GM12873 (cell line): ENCODE measurements around the gene SH3RF2.

Experiments
- TF ChIP-seq, protein P1 (sequence below): IDR thresholded peaks from 2 replicates; pipeline ENCODE4 v1.5.1; 2012; ENCODE audit warnings: low read depth, mild to moderate bottlenecking, moderate library complexity, low read length, control low read depth; ENCODE audit not compliant: insufficient read depth; ENCODE audit errors: missing control alignments

The SH3RF2 gene

DNA sequence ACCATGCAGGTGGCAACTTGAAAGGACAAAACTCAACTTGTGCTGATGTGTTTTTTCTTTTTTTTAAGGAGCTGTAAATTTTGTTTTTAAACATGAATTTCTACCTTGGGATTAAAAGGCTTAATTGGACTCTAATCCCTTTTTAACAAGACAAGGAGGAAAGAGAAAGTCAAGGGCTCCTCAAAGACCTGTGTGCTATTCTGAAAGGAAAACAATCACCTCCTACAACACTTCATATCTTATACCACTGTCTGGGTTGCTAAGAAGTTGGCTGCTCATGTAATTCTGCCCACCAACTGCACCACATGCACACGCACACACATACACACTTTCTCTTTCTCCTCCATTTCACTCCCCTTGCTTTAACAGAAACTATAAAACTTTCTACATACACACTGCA, 78.6 kb downstream of the SH3RF2 start:
- TF ChIP-seq, protein P1, sequence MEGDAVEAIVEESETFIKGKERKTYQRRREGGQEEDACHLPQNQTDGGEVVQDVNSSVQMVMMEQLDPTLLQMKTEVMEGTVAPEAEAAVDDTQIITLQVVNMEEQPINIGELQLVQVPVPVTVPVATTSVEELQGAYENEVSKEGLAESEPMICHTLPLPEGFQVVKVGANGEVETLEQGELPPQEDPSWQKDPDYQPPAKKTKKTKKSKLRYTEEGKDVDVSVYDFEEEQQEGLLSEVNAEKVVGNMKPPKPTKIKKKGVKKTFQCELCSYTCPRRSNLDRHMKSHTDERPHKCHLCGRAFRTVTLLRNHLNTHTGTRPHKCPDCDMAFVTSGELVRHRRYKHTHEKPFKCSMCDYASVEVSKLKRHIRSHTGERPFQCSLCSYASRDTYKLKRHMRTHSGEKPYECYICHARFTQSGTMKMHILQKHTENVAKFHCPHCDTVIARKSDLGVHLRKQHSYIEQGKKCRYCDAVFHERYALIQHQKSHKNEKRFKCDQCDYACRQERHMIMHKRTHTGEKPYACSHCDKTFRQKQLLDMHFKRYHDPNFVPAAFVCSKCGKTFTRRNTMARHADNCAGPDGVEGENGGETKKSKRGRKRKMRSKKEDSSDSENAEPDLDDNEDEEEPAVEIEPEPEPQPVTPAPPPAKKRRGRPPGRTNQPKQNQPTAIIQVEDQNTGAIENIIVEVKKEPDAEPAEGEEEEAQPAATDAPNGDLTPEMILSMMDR = no peak

DNA sequence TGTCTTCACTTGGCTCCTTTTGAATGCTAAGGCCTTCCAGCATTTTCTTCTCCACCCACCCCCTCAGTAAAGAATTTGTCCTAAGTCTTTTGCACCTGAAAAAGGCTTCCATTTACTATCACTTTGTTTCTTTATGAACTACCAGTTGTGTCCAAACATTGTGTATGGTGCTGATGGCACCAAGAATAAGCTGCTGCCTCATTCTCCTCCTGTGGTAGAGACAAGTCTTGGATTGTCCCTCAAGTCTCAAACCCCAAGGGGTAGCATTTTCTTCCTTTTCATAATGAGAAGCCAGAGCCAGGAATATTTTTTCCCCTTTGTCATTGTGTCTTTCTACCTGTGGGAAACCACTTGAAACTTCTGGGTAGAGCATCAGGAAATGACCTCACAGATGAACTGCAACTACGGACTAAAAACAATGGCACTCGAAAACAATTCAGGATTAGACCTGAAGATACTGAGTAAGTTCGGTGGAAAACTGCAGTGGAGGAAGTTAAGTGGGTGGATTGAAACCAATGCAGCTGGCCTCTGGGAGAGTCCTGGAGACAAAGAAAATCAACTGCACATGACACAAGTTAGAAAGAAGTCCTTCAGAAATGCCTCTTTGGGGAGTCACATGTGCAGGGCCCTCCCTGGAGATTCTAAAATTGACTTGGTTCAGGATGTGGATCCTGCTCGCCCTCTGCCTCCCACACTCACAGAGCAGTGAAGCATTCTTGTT, 80.5 kb downstream of the SH3RF2 start:
- TF ChIP-seq, protein P1 = no peak

DNA sequence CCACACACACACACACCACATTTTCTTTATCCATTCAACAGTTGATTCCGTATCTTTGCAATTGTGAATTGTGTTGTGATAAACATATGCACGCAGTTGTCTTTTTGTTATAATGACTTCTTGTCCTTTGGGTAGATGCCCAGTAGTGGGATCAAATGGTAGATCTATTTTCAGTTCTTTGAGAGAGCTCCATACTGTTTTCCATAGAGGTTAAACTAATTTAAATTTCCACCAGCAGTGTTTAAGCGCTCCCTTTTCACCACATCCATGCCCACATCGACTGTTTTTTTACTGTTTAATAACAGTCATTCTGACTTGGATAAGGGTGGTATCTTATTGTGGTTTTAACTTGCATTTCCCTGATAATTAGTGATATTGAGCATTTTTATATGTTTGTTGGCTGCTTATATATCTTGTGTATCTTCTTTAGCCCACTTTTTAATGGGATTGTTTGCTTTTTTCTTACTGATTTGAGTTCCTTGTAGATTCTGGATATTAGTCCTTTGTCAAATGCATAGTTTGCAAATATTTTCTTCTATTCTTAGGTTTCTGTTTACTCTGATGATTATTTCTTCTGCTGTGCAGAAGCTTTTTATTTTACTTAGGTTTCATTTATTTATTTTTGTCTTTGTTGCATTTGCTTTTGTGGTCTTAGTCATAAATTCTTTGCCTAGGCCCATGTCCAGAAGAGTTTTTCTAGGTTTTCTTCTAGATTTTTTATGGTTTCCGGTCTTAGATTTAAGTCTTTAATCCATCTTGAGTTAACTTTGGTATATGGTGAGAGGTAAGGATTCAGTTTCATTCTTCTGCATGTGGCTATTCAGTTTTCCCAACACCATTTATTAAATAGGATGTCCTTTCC, 82.4 kb downstream of the SH3RF2 start:
- TF ChIP-seq, protein P1 = no peak

DNA sequence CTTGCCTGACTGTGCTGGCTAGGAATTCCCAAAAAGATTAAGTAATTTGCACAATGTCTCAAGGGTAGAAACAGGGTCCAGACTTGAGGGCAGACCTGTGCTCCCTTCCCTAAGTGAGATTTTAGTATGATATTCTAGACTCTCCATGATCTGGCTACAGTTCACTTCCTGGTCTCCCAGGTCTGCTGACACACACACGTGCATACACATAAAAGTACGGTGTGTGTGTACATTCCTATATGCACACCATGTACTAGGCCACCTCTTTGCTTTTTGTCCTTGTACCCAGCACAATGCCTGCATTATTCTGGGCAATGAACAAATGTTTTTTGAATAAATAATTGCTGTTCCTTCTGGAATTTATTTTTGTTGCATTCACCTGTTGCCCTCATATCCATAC, 83.7 kb downstream of the SH3RF2 start:
- TF ChIP-seq, protein P1 = no peak

DNA sequence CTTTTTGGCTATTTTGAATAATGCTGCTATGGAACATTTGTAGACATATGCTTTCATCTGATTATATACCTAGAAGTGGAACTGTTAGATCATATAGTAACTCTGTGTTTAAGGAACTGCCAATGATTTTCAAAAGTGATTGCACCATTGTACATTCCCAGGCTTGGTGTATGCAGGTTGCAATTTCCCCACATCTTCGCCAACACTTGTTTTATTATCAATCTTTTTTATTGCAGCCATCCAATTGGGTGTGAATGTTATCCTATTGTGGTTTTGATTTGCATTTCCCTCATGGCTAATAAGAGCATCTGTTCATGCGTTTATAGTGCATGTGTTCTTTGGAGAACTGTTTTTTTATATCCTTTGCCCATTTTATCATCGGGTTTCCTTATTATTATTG, 87.7 kb downstream of the SH3RF2 start:
- TF ChIP-seq, protein P1 = no peak

DNA sequence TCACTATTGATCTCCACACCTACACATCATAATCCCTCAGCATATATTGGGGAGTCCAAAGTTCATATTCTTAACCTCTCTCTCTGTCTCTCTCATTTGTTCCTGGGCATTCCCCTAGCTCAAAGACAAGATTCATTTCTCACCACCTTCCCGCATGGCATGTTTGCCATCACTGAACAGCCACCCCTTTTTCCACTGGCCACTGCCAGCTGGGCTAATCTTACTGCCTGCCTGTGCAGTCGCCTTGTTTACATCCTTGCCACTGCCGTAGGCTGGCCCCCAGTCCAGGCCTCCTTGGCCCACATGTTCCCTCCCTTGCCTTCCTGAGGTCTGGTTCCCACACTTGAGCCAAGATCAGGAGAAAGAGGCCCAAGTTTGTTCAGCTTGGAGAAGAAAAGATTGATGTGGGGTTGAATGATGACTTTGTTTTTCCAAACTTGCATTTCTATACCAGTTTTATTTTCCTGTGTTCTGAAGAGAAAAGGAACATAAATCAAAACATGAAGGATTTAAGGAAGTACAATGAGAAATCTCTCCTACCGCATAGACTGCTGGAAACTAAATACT, 88.8 kb downstream of the SH3RF2 start:
- TF ChIP-seq, protein P1 = no peak

DNA sequence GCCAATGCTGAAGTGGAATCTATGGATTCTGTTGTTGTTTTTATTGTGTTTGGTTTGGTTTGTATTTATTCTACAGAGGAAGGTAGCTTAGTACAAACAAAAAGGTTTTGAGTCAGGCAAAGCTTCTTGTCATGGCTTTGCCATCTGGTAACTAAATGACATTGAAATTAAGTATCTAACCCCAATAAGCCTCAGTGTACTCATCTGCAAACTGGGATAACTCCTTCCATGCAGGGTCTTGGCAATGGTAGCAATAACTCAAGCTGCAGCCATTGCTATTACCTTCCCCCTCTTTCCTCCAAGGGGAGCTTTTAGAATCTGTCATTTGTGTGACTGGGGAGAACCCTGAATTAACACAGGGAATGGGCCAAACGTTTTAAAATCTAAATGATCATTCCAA, 89.3 kb downstream of the SH3RF2 start:
- TF ChIP-seq, protein P1 = no peak
